GM23248 (cell line): Measurements from ENCODE around the gene TLX1.

ENCODE experiments used
- EZH2 ChIP-seq: fragments of 200-600 bp; sonication (generic); IDR thresholded peaks from 2 replicates; pipeline ENCODE4 v1.6.1; 2018; ENCODE audit warnings: antibody characterized with exemption, mild to moderate bottlenecking; ENCODE audit not compliant: insufficient read depth, poor library complexity, severe bottlenecking
- EZH2phosphoT487 ChIP-seq: fragments of 200-600 bp; sonication (generic); IDR thresholded peaks from 2 replicates; pipeline ENCODE4 v1.6.1; 2018; ENCODE audit warnings: antibody characterized with exemption, moderate library complexity, mild to moderate bottlenecking, low read depth; ENCODE audit not compliant: insufficient read depth

DNA sequence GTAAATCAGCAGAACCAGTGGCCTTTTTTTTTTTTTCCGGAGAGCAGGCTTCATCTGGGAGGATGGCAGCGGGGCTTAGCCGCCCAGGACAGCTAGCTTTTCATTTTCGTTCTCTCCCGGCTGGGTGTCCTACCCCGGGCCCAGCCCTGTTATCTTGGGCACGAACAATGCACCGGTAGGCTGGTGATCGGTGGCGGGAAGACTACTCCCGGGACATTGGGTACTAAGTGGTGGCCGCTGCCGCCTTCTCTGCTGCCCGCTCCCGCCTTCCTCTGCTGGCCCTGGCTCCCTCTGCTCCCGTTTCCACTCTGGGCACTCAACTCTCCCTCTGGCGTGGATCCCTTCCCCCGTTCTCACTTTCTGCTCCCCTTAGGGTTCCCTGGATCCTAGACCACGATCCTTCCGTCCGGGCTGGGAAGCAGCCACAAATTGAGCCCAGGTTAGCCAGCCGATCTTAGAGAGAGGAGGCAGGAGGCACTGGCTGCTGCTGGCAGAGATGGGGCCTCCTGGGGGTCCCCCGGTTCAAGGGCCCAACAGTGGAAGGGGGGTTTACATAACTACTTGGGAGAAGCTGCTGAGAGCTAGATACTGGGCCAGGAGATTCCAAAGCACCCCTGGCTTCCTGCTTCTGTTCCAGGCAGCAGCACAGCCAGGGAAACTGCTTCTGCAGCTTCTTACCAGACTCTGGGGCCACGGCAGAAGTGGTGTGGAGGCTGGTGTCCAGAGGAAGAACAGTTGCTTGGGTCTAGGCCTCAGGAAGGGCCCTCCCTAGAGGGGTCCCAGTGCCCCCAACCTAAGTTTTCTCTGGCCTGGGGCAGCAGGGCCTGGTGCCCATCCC lies 1.8 kb downstream of the TLX1 start:
- TF ChIP-seq EZH2phosphoT487 (no peak), EZH2 (peak; percentile 53)
